MCF 10A (cell line): ENCODE measurements around the gene STUB1. TPM values are rescaled to one million over a fixed set of nuclear protein-coding genes. Genes with fewer than 3 reads are reported as not detected.

Experiments
- BruUV-seq: library from RNA; stranded (reverse); fragments of 400-500 nt; replicated peaks from 2 replicates; lab custom pipeline; 2021; lab: Mats Ljungman, UMichigan
- CTCF ChIA-PET: fragments of 300-600 bp; sonication (Branson Sonifier 250); formaldehyde crosslinking; extraction: SDS; loops from one replicate; lab custom pipeline; 2021; ENCODE audit warnings: antibody characterized with exemption, inconsistent platforms; lab: Yijun Ruan, JAX
- POLR2A ChIA-PET: fragments of 300-600, 350-650 bp; sonication (Branson Sonifier 250); formaldehyde crosslinking; extraction: SDS; loops from one replicate; lab custom pipeline; 2020; ENCODE audit warnings: antibody characterized with exemption, inconsistent platforms; lab: Yijun Ruan, JAX
- DNase-seq: peaks from one replicate; pipeline ENCODE4 v3.0.0-alpha.2; 2018; ENCODE audit not compliant: unreplicated experiment
- H3K27ac Mint-ChIP-seq: one replicate; pipeline ENCODE4 v1.8.0; 2022; ENCODE audit warnings: mild to moderate bottlenecking, low read depth, mixed read lengths; ENCODE audit not compliant: unreplicated experiment
- H3K27me3 Mint-ChIP-seq: one replicate; pipeline ENCODE4 v1.8.0; 2022; ENCODE audit warnings: mixed read lengths; ENCODE audit not compliant: insufficient read depth, unreplicated experiment
- H3K36me3 Mint-ChIP-seq: one replicate; pipeline ENCODE4 v1.8.0; 2022; ENCODE audit warnings: mild to moderate bottlenecking, moderate library complexity, mixed read lengths; ENCODE audit not compliant: insufficient read depth, unreplicated experiment
- H3K4me1 Mint-ChIP-seq: one replicate; pipeline ENCODE4 v1.8.0; 2022; ENCODE audit warnings: mixed read lengths; ENCODE audit not compliant: insufficient read depth, unreplicated experiment
- H3K4me3 Mint-ChIP-seq: one replicate; pipeline ENCODE4 v1.8.0; 2022; ENCODE audit warnings: mild to moderate bottlenecking, moderate library complexity, mixed read lengths; ENCODE audit not compliant: unreplicated experiment
- H3K9me3 Mint-ChIP-seq: one replicate; pipeline ENCODE4 v1.8.0; 2022; ENCODE audit warnings: mixed read lengths; ENCODE audit not compliant: unreplicated experiment
- intact Hi-C: fragments of 100-400 bp; cut with micrococcal nuclease; formaldehyde crosslinking; loops from 2 replicates; pipeline ENCODE4 v1.14.1; 2022
- total RNA-seq: library from RNA; stranded (reverse); gene quantifications from 2 replicates; pipeline ENCODE4 v1.2.3, GENCODE V29; 2022
- TF ChIP-seq, protein P1 (sequence below): fragments of 200-600 bp; IDR thresholded peaks from one replicate; pipeline ENCODE4 v1.8.0; 2022; ENCODE audit warnings: antibody characterized with exemption, mild to moderate bottlenecking; ENCODE audit not compliant: unreplicated experiment

The STUB1 gene
- total RNA-seq, 1 experiment from 2014 or later = 124 TPM

DNA sequence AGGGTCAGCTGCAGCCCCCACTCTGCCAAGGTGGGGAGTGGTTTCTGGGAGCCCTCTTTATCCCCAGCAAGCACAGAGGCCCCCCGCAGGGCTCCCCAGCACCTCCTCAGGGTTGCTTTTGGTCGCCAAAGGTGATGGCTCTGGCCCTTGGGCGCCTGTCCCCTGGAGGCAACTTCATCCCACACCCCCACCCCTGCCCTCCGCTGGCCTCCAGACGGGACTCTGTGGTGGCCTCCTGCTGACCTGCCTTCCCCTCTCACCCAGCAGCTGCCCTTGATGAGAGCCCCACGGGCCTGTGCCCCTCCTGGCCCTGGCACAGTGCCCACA, 20.1 kb upstream of the STUB1 start:
- BruUV-seq = no TSS peak
- POLR2A ChIA-PET = interaction anchor here (0.6 kb wide), 1 partner anchor 56 kb away, joined by 3 read pairs; no protein-coding TSS in a partner anchor
- no peak overlapping the region for H3K27ac Mint-ChIP-seq
- no peak overlapping the region for H3K4me3 Mint-ChIP-seq
- no peaks in the 10 kb centered on the region for H3K4me1 Mint-ChIP-seq
- H3K27me3 Mint-ChIP-seq = no peaks in the 10 kb centered on the region
- no peak for DNase-seq
- H3K9me3 Mint-ChIP-seq = no peaks in the 10 kb centered on the region
- TF ChIP-seq, protein P1, sequence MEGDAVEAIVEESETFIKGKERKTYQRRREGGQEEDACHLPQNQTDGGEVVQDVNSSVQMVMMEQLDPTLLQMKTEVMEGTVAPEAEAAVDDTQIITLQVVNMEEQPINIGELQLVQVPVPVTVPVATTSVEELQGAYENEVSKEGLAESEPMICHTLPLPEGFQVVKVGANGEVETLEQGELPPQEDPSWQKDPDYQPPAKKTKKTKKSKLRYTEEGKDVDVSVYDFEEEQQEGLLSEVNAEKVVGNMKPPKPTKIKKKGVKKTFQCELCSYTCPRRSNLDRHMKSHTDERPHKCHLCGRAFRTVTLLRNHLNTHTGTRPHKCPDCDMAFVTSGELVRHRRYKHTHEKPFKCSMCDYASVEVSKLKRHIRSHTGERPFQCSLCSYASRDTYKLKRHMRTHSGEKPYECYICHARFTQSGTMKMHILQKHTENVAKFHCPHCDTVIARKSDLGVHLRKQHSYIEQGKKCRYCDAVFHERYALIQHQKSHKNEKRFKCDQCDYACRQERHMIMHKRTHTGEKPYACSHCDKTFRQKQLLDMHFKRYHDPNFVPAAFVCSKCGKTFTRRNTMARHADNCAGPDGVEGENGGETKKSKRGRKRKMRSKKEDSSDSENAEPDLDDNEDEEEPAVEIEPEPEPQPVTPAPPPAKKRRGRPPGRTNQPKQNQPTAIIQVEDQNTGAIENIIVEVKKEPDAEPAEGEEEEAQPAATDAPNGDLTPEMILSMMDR = no peak
- H3K36me3 Mint-ChIP-seq = peaks cover 7% of the 10 kb centered on the region
- intact Hi-C loops = no loop called here
- CTCF ChIA-PET = interaction anchor here (0.6 kb wide), 1 partner anchor 70 kb away, joined by 3 read pairs; the partner anchor contains the start of gene RAB40C

DNA sequence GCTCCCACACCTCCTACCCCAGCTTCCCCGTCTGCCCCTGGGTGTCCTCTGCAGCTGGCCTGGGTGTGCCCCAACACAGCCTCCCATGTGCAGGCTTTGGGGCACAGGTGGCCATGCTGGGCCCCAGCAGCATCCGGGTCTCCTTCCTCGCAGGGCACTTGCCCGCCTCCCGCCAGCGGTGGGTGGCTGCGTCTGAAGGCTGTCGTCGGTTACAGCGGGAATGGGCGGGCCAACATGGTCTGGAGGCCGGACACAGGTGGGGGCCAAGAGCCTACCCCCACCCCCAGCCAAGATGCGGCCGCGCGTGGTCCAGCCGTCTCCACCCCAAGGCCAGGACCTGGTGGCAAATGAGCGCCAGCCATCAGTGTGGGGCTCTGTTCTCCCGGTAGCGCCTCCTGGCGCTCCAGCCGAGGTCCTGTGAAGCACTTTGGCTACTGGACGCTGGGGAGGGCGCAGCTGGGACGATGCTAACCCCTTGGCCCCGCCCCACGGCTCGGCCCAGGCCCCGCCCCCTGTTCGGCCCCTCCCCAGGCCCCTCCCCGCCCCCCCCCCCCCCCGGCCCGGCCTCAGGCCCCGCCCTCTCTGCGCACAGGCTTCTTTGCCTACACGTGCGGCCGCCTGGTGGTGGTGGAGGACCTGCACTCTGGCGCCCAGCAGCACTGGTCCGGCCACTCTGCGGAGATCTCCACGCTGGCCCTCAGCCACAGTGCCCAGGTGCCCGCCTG, 19.6 kb upstream of the STUB1 start:
- intact Hi-C loops = no loop called here
- Mint-ChIP-seq H3K4me3 (no peak overlapping the region), H3K4me1 (no peaks in the 10 kb centered on the region), H3K36me3 (peaks cover 7% of the 10 kb centered on the region), H3K27me3 (no peaks in the 10 kb centered on the region), H3K9me3 (no peaks in the 10 kb centered on the region), H3K27ac (no peak overlapping the region)
- ChIA-PET CTCF (interaction anchor here (0.6 kb wide), 1 partner anchor 70 kb away, joined by 3 read pairs; the partner anchor contains the start of gene RAB40C), POLR2A (interaction anchor here (0.6 kb wide), 1 partner anchor 56 kb away, joined by 3 read pairs; no protein-coding TSS in a partner anchor)
- peak; percentile 71 for DNase-seq
- no TSS peak for BruUV-seq
- TF ChIP-seq, protein P1 = peak; percentile 37

DNA sequence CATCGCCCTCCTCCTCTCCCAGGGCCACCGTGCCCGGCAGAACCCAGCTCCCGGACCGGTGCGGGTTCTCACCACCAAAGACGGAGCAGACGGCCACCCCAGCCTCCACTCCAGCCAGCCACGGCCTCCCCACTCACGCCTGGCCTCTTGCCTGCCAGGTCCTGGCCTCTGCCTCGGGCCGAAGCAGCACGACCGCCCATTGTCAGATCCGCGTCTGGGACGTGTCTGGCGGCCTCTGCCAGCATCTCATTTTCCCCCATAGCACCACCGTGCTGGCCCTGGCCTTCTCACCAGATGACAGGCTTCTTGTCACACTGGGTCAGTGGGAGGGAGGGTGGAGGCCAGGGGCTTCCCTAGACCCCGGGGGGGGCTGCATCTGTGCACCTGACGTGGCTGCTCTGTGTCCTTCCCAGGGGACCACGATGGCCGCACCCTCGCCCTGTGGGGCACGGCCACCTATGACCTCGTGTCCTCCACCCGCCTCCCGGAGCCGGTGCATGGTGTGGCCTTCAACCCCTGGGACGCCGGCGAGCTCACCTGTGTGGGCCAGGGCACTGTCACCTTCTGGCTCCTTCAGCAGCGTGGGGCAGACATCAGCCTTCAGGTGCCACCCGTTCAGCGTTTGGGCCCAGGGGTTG, 18.9 kb upstream of the STUB1 start:
- DNase-seq = no peak
- peaks cover 6% of the 10 kb centered on the region for H3K36me3 Mint-ChIP-seq
- POLR2A ChIA-PET = no interaction called here
- TF ChIP-seq, protein P1 = no peak
- CTCF ChIA-PET = interaction anchor here (0.5 to 1.0 kb wide), 6 partner anchors 13 to 564 kb away, joined by 3 to 5 read pairs (median 3); partner anchors contain the start of gene TPSG1
- H3K4me3 Mint-ChIP-seq = no peak overlapping the region
- no peaks in the 10 kb centered on the region for H3K27me3 Mint-ChIP-seq
- H3K9me3 Mint-ChIP-seq = no peaks in the 10 kb centered on the region
- intact Hi-C loops = no loop called here
- no TSS peak for BruUV-seq
- no peak overlapping the region for H3K27ac Mint-ChIP-seq
- H3K4me1 Mint-ChIP-seq = no peaks in the 10 kb centered on the region

DNA sequence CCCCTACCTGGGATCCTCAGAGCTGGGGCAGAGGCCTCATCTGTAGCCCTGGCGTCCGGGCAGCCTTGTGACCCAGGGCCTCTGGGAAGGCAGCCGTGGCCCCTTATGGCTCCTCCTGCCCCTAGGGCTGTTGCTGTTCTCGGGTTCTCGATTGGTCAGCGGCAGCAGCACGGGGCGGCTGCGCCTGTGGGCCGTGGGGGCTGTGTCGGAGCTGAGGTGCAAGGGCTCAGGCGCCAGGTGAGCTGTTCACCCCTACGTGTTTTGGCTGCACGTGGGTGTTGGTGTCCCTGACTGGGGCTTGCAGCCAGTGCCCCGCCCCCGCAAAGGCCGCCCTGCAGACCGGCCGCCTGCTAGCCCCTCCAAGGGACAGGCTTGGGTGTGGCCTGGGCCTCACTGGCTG, 18.1 kb upstream of the STUB1 start:
- CTCF ChIA-PET = interaction anchor here (0.5 to 1.3 kb wide), 6 partner anchors 9 to 535 kb away, joined by 3 to 5 read pairs (median 3); no protein-coding TSS in a partner anchor

More for the DNA sequence above, 18.1 kb upstream of the STUB1 start:
- POLR2A ChIA-PET = interaction anchor here (0.6 to 1.1 kb wide), 2 partner anchors 8 to 137 kb away, joined by 3 to 4 read pairs; no protein-coding TSS in a partner anchor
- no TSS peak for BruUV-seq
- Mint-ChIP-seq H3K9me3 (no peaks in the 10 kb centered on the region), H3K4me3 (no peak overlapping the region), H3K4me1 (no peaks in the 10 kb centered on the region), H3K36me3 (no peaks in the 10 kb centered on the region), H3K27ac (no peak overlapping the region), H3K27me3 (no peaks in the 10 kb centered on the region)
- no peak for DNase-seq
- intact Hi-C loops = no loop called here
- TF ChIP-seq, protein P1 = no peak
